IPS-18a (cell line): ENCODE measurements around the gene ARSI.

ENCODE experiments used
- H3K27ac ChIP-seq: one replicate; pipeline ENCODE4 v1.5.1; 2013; ENCODE audit warnings: low read length
- H3K27me3 ChIP-seq: one replicate; pipeline ENCODE4 v1.6.1; 2013; ENCODE audit warnings: mild to moderate bottlenecking, low read length; ENCODE audit not compliant: control insufficient read depth, insufficient read depth
- H3K36me3 ChIP-seq: one replicate; pipeline ENCODE4 v1.6.1; 2013; ENCODE audit warnings: low read depth, low read length; ENCODE audit not compliant: control insufficient read depth
- H3K4me1 ChIP-seq: one replicate; pipeline ENCODE4 v1.6.1; 2013; ENCODE audit warnings: low read depth, low read length; ENCODE audit not compliant: control insufficient read depth
- H3K4me3 ChIP-seq: one replicate; pipeline ENCODE4 v1.5.1; 2013; ENCODE audit warnings: low read length
- H3K9ac ChIP-seq: one replicate; pipeline ENCODE4 v1.6.1; 2013; ENCODE audit warnings: mild to moderate bottlenecking, low read length, moderate library complexity
- H3K9me3 ChIP-seq: one replicate; pipeline ENCODE4 v1.6.1; 2013; ENCODE audit warnings: low read depth, low read length; ENCODE audit not compliant: control insufficient read depth

ARSI gene

GRCh38 chr5:150297236-150297890 lies 5.3 kb downstream of the ARSI start:
- no peaks in the 10 kb centered on the region for H3K36me3 ChIP-seq
- no peak overlapping the region for H3K4me3 ChIP-seq
- no peaks in the 10 kb centered on the region for H3K4me1 ChIP-seq
- H3K27me3 ChIP-seq: peaks cover 17% of the 10 kb centered on the region
- H3K9ac ChIP-seq: no peak overlapping the region
- H3K9me3 ChIP-seq: no peaks in the 10 kb centered on the region
- H3K27ac ChIP-seq: no peak overlapping the region

GRCh38 chr5:150296496-150296895 lies 6.2 kb downstream of the ARSI start:
- H3K27ac ChIP-seq: no peak overlapping the region
- H3K4me3 ChIP-seq: no peak overlapping the region
- no peaks in the 10 kb centered on the region for H3K36me3 ChIP-seq
- no peaks in the 10 kb centered on the region for H3K4me1 ChIP-seq
- H3K9me3 ChIP-seq: no peaks in the 10 kb centered on the region
- no peak overlapping the region for H3K9ac ChIP-seq
- peaks cover 8% of the 10 kb centered on the region for H3K27me3 ChIP-seq

DNA sequence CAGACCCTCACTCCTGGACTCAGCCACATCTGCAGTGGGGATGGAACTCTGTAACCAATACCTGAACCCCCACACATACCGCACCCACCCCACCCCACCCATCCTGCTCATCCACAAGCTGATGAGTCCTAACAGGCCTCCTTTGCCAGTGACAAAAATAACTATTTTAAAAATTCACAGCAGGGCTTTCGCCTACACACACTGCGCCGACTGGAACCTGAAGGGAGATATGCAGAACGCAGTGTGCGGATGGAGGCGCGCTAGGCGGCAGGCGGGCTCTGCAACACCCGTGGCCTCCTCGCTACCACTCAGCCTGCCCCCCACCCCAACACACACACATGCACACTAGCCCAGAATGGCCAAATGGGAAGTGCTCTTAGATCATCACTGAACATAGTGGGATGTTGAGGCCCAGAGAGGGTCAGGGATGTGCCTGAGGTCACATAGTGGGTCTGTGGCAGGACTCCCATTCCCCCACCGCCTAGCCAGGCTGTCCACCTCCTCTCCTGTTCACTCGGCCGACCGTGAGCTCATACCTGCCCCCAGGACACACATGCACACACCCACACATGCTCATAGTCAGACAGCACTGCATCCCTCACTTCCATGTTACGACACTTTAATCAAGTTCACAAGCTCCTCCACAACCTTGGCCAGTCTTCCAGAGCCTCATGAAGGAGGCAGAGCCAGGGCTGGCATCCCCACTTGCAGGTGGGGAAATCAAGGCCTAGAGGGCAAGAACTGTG lies 6.8 kb downstream of the ARSI start:
- Histone ChIP-seq H3K4me3 (no peak overlapping the region), H3K27me3 (peaks cover 2% of the 10 kb centered on the region), H3K4me1 (no peaks in the 10 kb centered on the region), H3K27ac (no peak overlapping the region), H3K9ac (no peak overlapping the region), H3K9me3 (no peaks in the 10 kb centered on the region), H3K36me3 (no peaks in the 10 kb centered on the region)

DNA sequence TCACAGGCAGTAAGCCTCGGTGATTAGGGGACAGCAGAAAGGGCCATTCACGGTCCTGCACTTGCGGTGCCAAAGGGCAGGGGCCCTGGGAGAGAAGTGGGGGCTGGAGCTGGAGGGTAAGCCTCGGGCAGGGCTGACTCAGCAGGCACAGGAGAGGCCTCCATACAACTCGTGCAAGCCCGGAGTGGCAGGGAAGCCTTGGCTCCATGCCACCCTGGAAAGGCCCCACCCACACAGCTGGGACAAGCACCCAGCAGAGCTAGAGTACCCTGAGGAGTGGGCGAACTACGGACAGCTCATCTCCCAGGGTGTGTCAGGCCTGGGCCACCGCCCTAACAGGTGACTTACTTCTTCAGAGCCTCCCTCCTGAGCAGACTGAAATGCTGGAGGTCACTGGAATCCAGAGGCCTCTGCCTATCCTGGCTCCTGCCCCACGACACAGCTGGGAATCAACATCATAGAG lies 7.5 kb downstream of the ARSI start:
- no peak overlapping the region for H3K9ac ChIP-seq
- no peak overlapping the region for H3K4me3 ChIP-seq
- no peaks in the 10 kb centered on the region for H3K27me3 ChIP-seq
- H3K27ac ChIP-seq: no peak overlapping the region
- no peaks in the 10 kb centered on the region for H3K36me3 ChIP-seq
- no peaks in the 10 kb centered on the region for H3K9me3 ChIP-seq
- no peaks in the 10 kb centered on the region for H3K4me1 ChIP-seq

- Histone ChIP-seq H3K9me3 (no peaks in the 10 kb centered on the region), H3K4me1 (no peaks in the 10 kb centered on the region), H3K27ac (no peak overlapping the region), H3K27me3 (no peaks in the 10 kb centered on the region), H3K9ac (no peak overlapping the region), H3K4me3 (no peak overlapping the region), H3K36me3 (no peaks in the 10 kb centered on the region)
These were observed 8.1 kb downstream of the ARSI start for GRCh38 chr5:150294551-150295071.

DNA sequence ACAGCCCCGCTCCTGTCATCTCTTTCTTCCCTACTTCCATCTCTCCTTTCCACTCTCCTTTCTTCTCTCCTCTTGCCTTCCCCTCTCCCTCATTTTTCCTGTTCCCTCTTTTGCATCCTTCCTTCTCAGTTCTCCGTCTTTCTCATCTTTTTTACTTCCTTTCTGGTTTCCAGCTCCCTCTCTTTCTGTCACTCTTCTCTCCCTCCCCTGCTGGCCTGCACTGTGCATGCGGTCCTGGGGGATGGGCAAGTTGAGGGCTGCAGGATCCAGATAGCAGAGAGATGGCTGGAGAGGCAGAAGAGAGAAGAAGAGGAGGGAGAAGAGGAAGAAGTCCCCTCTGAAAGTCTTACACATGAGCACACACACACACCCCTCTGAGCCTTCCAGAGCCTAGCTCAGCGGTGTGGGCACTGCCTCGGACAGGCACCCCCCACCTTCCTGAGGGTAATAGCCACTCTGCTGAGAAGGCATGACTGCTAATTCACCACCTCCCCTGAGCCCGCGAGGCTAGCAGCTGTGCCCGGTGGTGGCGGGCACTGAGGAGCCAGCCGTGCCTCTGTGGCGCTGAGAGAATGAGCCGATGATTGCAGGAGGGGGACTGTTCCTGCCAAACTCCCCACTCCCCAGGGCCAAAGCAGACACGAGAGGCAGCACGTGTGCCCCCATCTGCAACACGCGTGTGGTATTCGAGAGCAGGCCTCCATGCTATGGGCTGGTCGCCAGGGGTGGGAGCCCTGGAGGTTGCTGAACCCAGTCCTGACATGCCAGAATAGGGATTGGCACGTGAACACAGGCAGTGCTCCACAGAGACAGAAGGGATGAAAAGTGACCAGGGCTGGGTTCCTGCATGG lies 9.4 kb downstream of the ARSI start:
- Histone ChIP-seq H3K9ac (no peak overlapping the region), H3K27ac (no peak overlapping the region), H3K4me3 (no peak overlapping the region), H3K27me3 (no peaks in the 10 kb centered on the region), H3K4me1 (no peaks in the 10 kb centered on the region), H3K9me3 (no peaks in the 10 kb centered on the region), H3K36me3 (no peaks in the 10 kb centered on the region)

- no peak overlapping the region for H3K4me3 ChIP-seq
- no peaks in the 10 kb centered on the region for H3K9me3 ChIP-seq
- no peaks in the 10 kb centered on the region for H3K4me1 ChIP-seq
- no peak overlapping the region for H3K27ac ChIP-seq
- no peak overlapping the region for H3K9ac ChIP-seq
- no peaks in the 10 kb centered on the region for H3K36me3 ChIP-seq
- no peaks in the 10 kb centered on the region for H3K27me3 ChIP-seq
These were observed 11.0 kb downstream of the ARSI start for GRCh38 chr5:150291388-150292385.

DNA sequence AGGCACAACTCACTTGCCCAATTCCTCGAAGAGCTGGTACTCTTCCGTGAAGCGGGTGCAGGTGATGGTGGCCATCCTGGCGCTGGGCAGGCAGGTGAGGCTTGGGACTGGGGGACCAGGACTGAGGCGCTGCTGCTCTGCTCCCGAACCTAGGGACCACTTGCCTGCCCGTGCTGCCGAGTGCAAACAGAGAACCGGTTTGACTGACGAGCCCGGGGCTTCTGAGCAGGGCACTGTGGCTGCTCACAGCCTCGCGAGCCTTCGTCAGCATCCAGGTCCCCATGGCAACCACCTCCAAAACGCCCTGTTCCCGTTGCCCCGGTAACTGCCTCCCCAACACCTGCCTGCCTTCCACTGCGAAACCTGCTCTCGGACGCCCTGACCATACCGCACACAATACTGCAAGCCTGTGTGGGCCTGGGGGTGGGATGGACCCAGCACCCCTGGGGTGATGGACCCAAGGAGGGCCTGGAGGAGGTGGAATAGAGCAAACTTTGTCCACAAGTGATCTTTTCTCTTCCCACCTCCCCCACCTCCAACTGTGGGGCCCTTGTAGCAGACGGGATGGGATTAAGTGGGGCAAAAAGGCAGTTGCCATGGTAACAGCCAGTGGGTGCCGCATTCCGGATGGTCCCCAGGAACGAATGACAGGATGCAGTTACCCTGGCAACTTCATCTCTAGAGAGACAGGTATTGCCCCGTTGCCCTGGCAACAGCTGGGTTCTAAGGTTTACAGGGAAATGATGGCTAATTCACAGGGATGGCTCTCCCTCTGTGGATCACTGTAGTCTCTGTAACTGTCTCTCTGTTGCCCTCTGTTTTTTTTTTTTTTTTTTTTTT lies 12.9 kb downstream of the ARSI start, which contains the start of gene CAMK2A:
Gene CAMK2A (minus strand): TSS at position 223 of the 840 bp plus-strand sequence. CDS start 148 bp downstream, at position 75.
- Histone ChIP-seq H3K4me3 (no peak within 1 kb of the TSS), H3K9me3 (no peaks in the 10 kb centered on the region), H3K27ac (no peak within 1 kb of the TSS), H3K27me3 (no peaks in the 10 kb centered on the region), H3K4me1 (no peaks in the 10 kb centered on the region), H3K36me3 (no peaks in the 10 kb centered on the region), H3K9ac (no peak within 1 kb of the TSS)

DNA sequence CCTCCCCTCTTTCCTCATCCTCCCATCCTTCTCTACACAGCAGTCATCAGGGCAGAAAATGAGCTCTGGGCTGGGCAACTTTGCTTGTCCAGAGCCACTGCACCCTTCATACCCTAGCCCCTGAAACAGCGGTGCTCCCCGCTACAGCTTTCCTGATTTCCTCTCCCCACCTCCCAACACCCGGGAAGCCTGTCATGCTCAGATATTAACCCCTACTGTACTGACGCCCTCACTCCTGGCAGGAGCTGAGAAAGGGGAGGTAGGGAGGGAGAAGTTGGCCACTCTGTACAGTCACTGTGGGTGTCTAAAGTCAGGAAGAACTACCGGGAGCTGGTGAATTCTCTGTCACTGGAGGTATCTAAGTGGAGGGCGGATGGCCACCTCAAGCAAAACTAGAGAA lies 13.9 kb downstream of the ARSI start:
- Histone ChIP-seq H3K27me3 (no peaks in the 10 kb centered on the region), H3K36me3 (no peaks in the 10 kb centered on the region), H3K4me1 (no peaks in the 10 kb centered on the region), H3K9ac (no peak overlapping the region), H3K4me3 (no peak overlapping the region), H3K9me3 (no peaks in the 10 kb centered on the region), H3K27ac (no peak overlapping the region)

GRCh38 chr5:150288361-150288760 lies 14.3 kb downstream of the ARSI start:
- no peaks in the 10 kb centered on the region for H3K4me1 ChIP-seq
- H3K27ac ChIP-seq: no peak overlapping the region
- no peak overlapping the region for H3K4me3 ChIP-seq
- H3K9ac ChIP-seq: no peak overlapping the region
- H3K36me3 ChIP-seq: no peaks in the 10 kb centered on the region
- H3K27me3 ChIP-seq: no peaks in the 10 kb centered on the region
- H3K9me3 ChIP-seq: no peaks in the 10 kb centered on the region
